Articular chondrocyte of knee joint (primary cell): Measurements from ENCODE around the gene ZFP92. TPM values are rescaled to one million over a fixed set of nuclear protein-coding genes. Genes with fewer than 3 reads are reported as not detected.

ENCODE experiments used
- small RNA-seq: library from RNA; depleted of rRNA; stranded (forward); fragments of <200 nt; gene quantifications from one replicate; pipeline ENCODE3, GENCODE V24; 2012
- total RNA-seq: library from RNA; depleted of rRNA; stranded (reverse); fragments of >200 nt; gene quantifications from 2 replicates; pipeline ENCODE4 v1.2.3, GENCODE V29; 2012

ZFP92 gene
- 0.13 and 0.22 TPM in 2 replicates for total RNA-seq

GRCh38 chrX:153411255-153411987 lies at the start of gene ZFP92:
TSS of gene ZFP92 (plus strand) at chrX:153411472. CDS start at chrX:153418323, 6,851 bp downstream.

DNA sequence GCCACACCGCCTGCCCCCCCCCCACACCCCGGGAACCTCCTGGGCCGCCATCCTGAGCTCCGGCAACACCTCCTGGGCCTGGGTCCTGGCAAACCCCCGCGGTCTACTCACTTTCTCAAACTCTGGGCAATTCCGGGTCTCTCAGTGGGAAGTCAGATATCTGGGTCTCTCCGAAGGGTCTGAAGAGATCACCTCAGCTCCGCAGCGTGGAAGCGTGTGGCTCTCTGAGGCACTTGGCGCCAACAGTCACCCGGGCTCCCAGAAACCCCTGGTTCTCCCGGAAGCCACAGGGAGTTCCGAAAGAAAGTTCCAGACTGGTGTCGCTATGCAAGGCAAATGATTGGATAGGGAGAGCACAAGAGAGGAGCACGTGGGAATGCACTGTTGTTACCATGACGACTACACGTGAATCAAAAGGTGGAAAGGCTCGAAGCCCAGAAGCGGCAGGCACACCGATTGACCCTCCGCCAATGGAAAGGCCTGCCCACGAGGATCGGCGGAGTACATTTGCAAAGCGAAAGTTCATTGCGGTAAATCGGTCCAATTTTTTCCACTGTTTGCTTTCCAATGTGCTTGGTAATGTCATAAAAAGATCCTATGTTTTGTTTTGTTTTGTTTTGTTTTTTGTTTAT lies 10.0 kb upstream of the ZFP92 start, which contains the start of gene PNMA6E:
PNMA6E (minus strand) TSS at position 218 of the 632 bp plus-strand sequence. CDS start 2,501 bp downstream, outside the sequence.

GRCh38 chrX:153445856-153446635 lies 34.8 kb downstream of the ZFP92 start, which contains the start of gene TREX2:
TSS of gene TREX2 (minus strand) at chrX:153446056. CDS start at chrX:153445430, 626 bp downstream.

Small RNAs within 50 kb of the gene (small RNA-seq; reads per million reads assigned to genes)
- gene RN7SL667P = not detected

Other genes starting within 250 kb of the ZFP92 start
- gene MAGEA1, start 232.2 kb upstream of the ZFP92 start, total RNA-seq = not detected in 2 replicates
- gene PNMA6F, start 89.7 kb upstream of the ZFP92 start, total RNA-seq = not detected in 2 replicates
- gene ZNF275, start 77.3 kb upstream of the ZFP92 start, total RNA-seq = 10.2 and 10.7 TPM in 2 replicates
- gene PNMA6E, start 10.1 kb upstream of the ZFP92 start, total RNA-seq = not detected in 2 replicates
- gene TREX2, start 34.6 kb downstream of the ZFP92 start, total RNA-seq = 0.54 and 1.3 TPM in 2 replicates
- 11.0 and 13.7 TPM in 2 replicates for gene HAUS7, start 59.1 kb downstream of the ZFP92 start, total RNA-seq
- 116 and 154 TPM in 2 replicates for gene BGN, start 83.5 kb downstream of the ZFP92 start, total RNA-seq
- under 0.01 and 0.32 TPM in 2 replicates for gene ATP2B3, start 106.2 kb downstream of the ZFP92 start, total RNA-seq
- 18.2 and 23.9 TPM in 2 replicates for gene CCNQ, start 187.7 kb downstream of the ZFP92 start, total RNA-seq
- gene DUSP9, start 235.7 kb downstream of the ZFP92 start, total RNA-seq = not detected in 2 replicates